ENCODE measurements around the gene FXYD4. TPM values are rescaled to one million over a fixed set of nuclear protein-coding genes. Genes with fewer than 3 reads are reported as not detected.

FXYD4 gene
- polyA plus RNA-seq, 1 of the 3 experiments (the other 2 are of a cell fraction): not detected

DNA sequence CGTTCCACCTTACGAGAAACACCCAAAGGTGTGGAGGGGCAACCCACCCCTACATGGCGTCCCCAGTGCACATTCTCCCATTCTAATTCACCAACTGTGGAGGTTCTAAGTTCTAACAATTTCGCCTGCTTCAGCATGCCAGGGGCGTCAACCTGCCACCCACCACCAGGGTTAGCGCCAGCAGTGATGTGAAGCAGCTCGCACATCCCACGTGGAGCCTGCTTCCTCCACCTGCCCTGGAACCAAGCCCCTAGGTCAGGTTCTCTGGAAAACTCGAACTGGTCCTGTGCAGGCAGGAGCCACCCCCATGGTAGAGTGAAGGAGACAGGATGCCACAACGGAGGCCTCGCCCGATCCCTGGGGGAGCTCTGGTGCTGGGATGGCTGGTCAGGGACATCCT lies 33.3 kb upstream of the FXYD4 start:
- Histone ChIP-seq H3K36me3 (replicated peaks in 1 of 2; ENCODE audit: control insufficient read depth in 1 of 2, insufficient read depth in 2 of 2, low read length in 1 of 2) (no peaks in the 10 kb centered on the region), H3K4me3 (ENCODE audit: low read depth in 2 of 2, low read length in 1 of 2) (no peak overlapping the region), H3K27ac (ENCODE audit: low read depth in 2 of 2, low read length in 1 of 2) (no peak overlapping the region), H3K9ac (no peak overlapping the region), H3K4me2 (no peak overlapping the region), H3K4me1 (ENCODE audit: control insufficient read depth in 1 of 2, insufficient read depth in 2 of 2, low read depth in 1 of 2, low read length in 1 of 2) (no peaks in the 10 kb centered on the region), H3K79me2 (ENCODE audit: insufficient read depth) (no peaks in the 10 kb centered on the region), H4K20me1 (ENCODE audit: insufficient read depth) (no peaks in the 10 kb centered on the region), H3K27me3 (ENCODE audit: insufficient read depth) (no peaks in the 10 kb centered on the region), H2AFZ (ENCODE audit: low read depth) (no peak overlapping the region), H3K9me2 (no peaks in the 10 kb centered on the region), H3K9me3 (no peaks in the 10 kb centered on the region), H3F3A (replicated peaks; ENCODE audit: insufficient read depth) (no peaks in the 10 kb centered on the region)
- CTCF ChIA-PET: interaction anchor here (0.8 to 1.8 kb wide), 5 partner anchors 10 to 45 kb away, joined by 3 to 13 read pairs (median 3); no protein-coding TSS in a partner anchor
- WGBS (ENCODE audit: low lambda C conversion rate): 59% methylated on average over 8 of the region's 12 CpGs
- DNase-seq: peak; percentile 19
- TF ChIP-seq CHD2 (IDR thresholded peaks at IDR 0.05; ENCODE audit: low read length, partially characterized antibody): no peak
- no peak for TF ChIP-seq TCF12 (IDR thresholded peaks at IDR 0.05)
- no peak for TF ChIP-seq RFX5 (IDR thresholded peaks at IDR 0.05; ENCODE audit: low read length)
- TF ChIP-seq, protein P1, sequence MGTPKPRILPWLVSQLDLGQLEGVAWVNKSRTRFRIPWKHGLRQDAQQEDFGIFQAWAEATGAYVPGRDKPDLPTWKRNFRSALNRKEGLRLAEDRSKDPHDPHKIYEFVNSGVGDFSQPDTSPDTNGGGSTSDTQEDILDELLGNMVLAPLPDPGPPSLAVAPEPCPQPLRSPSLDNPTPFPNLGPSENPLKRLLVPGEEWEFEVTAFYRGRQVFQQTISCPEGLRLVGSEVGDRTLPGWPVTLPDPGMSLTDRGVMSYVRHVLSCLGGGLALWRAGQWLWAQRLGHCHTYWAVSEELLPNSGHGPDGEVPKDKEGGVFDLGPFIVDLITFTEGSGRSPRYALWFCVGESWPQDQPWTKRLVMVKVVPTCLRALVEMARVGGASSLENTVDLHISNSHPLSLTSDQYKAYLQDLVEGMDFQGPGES (IDR thresholded peaks at IDR 0.05; ENCODE audit: low read depth, low read length): no peak
- TF ChIP-seq, protein P2, sequence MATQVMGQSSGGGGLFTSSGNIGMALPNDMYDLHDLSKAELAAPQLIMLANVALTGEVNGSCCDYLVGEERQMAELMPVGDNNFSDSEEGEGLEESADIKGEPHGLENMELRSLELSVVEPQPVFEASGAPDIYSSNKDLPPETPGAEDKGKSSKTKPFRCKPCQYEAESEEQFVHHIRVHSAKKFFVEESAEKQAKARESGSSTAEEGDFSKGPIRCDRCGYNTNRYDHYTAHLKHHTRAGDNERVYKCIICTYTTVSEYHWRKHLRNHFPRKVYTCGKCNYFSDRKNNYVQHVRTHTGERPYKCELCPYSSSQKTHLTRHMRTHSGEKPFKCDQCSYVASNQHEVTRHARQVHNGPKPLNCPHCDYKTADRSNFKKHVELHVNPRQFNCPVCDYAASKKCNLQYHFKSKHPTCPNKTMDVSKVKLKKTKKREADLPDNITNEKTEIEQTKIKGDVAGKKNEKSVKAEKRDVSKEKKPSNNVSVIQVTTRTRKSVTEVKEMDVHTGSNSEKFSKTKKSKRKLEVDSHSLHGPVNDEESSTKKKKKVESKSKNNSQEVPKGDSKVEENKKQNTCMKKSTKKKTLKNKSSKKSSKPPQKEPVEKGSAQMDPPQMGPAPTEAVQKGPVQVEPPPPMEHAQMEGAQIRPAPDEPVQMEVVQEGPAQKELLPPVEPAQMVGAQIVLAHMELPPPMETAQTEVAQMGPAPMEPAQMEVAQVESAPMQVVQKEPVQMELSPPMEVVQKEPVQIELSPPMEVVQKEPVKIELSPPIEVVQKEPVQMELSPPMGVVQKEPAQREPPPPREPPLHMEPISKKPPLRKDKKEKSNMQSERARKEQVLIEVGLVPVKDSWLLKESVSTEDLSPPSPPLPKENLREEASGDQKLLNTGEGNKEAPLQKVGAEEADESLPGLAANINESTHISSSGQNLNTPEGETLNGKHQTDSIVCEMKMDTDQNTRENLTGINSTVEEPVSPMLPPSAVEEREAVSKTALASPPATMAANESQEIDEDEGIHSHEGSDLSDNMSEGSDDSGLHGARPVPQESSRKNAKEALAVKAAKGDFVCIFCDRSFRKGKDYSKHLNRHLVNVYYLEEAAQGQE (IDR thresholded peaks at IDR 0.05; ENCODE audit: low read depth, low read length): no peak
- no peak for TF ChIP-seq NRF1 (IDR thresholded peaks at IDR 0.05; ENCODE audit: low read depth, low read length)
- TF ChIP-seq TEAD4 (IDR thresholded peaks at IDR 0.05; ENCODE audit: borderline replicate concordance, insufficient read depth): no peak
- TF ChIP-seq, protein P3, sequence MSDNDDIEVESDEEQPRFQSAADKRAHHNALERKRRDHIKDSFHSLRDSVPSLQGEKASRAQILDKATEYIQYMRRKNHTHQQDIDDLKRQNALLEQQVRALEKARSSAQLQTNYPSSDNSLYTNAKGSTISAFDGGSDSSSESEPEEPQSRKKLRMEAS (IDR thresholded peaks at IDR 0.05; ENCODE audit: low read depth): no peak
- POLR2A ChIA-PET: no interaction called here

DNA sequence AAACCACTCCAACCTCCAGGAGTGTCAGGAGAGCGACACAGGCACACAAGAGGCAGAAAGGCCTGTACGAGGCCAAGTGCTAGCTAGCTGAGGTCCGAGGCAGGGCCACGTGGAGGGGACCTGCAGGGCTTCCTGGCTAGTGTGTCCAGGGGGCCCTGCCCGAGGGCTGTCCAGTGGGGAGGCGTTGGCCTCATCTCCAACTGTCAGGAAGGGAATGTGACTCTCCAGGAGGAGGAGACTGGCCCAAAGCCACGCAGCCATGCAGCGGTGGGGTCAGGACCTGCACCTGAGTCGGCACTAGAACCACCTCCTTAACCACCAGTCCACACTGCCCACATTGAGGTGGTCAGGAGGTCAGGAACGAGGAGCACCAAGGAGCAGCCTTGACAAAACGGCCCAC lies 32.3 kb upstream of the FXYD4 start:
- no peaks in the 10 kb centered on the region for H4K20me1 ChIP-seq (ENCODE audit: insufficient read depth)
- H3K27ac ChIP-seq (ENCODE audit: low read depth in 2 of 2, low read length in 1 of 2): no peak overlapping the region
- no peak overlapping the region for H3K4me3 ChIP-seq (ENCODE audit: low read depth in 2 of 2, low read length in 1 of 2)
- H3K27me3 ChIP-seq (ENCODE audit: insufficient read depth): no peaks in the 10 kb centered on the region
- POLR2A ChIA-PET: no interaction called here
- H3K9ac ChIP-seq: no peak overlapping the region
- no peaks in the 10 kb centered on the region for H3K4me1 ChIP-seq (ENCODE audit: control insufficient read depth in 1 of 2, insufficient read depth in 2 of 2, low read depth in 1 of 2, low read length in 1 of 2)
- WGBS (ENCODE audit: low lambda C conversion rate): 40% methylated on average over 5 of the region's 11 CpGs
- H2AFZ ChIP-seq (ENCODE audit: low read depth): no peak overlapping the region
- H3K79me2 ChIP-seq (ENCODE audit: insufficient read depth): no peaks in the 10 kb centered on the region
- DNase-seq: no peak
- H3K9me2 ChIP-seq: no peaks in the 10 kb centered on the region
- H3K36me3 ChIP-seq (replicated peaks in 1 of 2; ENCODE audit: control insufficient read depth in 1 of 2, insufficient read depth in 2 of 2, low read length in 1 of 2): no peaks in the 10 kb centered on the region
- H3K9me3 ChIP-seq: no peaks in the 10 kb centered on the region
- H3K4me2 ChIP-seq: no peak overlapping the region
- no peaks in the 10 kb centered on the region for H3F3A ChIP-seq (replicated peaks; ENCODE audit: insufficient read depth)
- CTCF ChIA-PET: interaction anchor here (0.8 to 1.8 kb wide), 5 partner anchors 9 to 46 kb away, joined by 3 to 13 read pairs (median 3); no protein-coding TSS in a partner anchor
- TF ChIP-seq SIN3A (IDR thresholded peaks at IDR 0.05; ENCODE audit: borderline replicate concordance, low read depth, low read length) (no peak), POLR2AphosphoS5 (IDR thresholded peaks at IDR 0.05; ENCODE audit: low read depth, low read length) (no peak)
- TF ChIP-seq, protein P4, sequence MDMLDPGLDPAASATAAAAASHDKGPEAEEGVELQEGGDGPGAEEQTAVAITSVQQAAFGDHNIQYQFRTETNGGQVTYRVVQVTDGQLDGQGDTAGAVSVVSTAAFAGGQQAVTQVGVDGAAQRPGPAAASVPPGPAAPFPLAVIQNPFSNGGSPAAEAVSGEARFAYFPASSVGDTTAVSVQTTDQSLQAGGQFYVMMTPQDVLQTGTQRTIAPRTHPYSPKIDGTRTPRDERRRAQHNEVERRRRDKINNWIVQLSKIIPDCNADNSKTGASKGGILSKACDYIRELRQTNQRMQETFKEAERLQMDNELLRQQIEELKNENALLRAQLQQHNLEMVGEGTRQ (IDR thresholded peaks at IDR 0.05; ENCODE audit: borderline replicate concordance, low read depth, low read length): no peak
- TF ChIP-seq, protein P1 (IDR thresholded peaks at IDR 0.05; ENCODE audit: low read depth, low read length): no peak
- TF ChIP-seq, protein P3 (IDR thresholded peaks at IDR 0.05; ENCODE audit: low read depth): no peak
- TF ChIP-seq, protein P2 (IDR thresholded peaks at IDR 0.05; ENCODE audit: low read depth, low read length): no peak
- TF ChIP-seq, protein P5, sequence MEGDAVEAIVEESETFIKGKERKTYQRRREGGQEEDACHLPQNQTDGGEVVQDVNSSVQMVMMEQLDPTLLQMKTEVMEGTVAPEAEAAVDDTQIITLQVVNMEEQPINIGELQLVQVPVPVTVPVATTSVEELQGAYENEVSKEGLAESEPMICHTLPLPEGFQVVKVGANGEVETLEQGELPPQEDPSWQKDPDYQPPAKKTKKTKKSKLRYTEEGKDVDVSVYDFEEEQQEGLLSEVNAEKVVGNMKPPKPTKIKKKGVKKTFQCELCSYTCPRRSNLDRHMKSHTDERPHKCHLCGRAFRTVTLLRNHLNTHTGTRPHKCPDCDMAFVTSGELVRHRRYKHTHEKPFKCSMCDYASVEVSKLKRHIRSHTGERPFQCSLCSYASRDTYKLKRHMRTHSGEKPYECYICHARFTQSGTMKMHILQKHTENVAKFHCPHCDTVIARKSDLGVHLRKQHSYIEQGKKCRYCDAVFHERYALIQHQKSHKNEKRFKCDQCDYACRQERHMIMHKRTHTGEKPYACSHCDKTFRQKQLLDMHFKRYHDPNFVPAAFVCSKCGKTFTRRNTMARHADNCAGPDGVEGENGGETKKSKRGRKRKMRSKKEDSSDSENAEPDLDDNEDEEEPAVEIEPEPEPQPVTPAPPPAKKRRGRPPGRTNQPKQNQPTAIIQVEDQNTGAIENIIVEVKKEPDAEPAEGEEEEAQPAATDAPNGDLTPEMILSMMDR (IDR thresholded peaks at IDR 0.05): no peak
